KMS-11 (cell line): ENCODE results near the gene LGI2.

Experiments
- H2AFZ ChIP-seq: fragments of 200-600 bp; sonication (generic); 2 replicates; pipeline ENCODE4 v1.6.1; 2016; ENCODE audit warnings: antibody characterized with exemption, mixed run types, low read depth
- H3K27ac ChIP-seq: fragments of 200-600 bp; sonication (generic); 2 replicates; pipeline ENCODE4 v1.6.1; 2016; ENCODE audit warnings: mild to moderate bottlenecking, mixed run types
- H3K27me3 ChIP-seq: fragments of 200-600 bp; sonication (generic); 2 replicates; pipeline ENCODE4 v1.6.1; 2017; ENCODE audit warnings: mild to moderate bottlenecking, low read depth, mixed run types, moderate library complexity; ENCODE audit not compliant: insufficient read depth
- H3K36me3 ChIP-seq: fragments of 200-600 bp; sonication (generic); 2 replicates; pipeline ENCODE4 v1.6.1; 2017; ENCODE audit warnings: mild to moderate bottlenecking, mixed run types; ENCODE audit not compliant: insufficient read depth
- H3K4me1 ChIP-seq: fragments of 200-600 bp; sonication (generic); 2 replicates; pipeline ENCODE4 v1.6.1; 2016; ENCODE audit warnings: mild to moderate bottlenecking, low read depth, mixed run types; ENCODE audit not compliant: poor library complexity, severe bottlenecking
- H3K4me2 ChIP-seq: fragments of 200-600 bp; sonication (generic); 2 replicates; pipeline ENCODE4 v1.7.0; 2016; ENCODE audit warnings: mild to moderate bottlenecking, mixed run types
- H3K4me3 ChIP-seq: fragments of 200-600 bp; sonication (generic); IDR thresholded peaks from 2 replicates; pipeline ENCODE4 v1.6.1; 2017; ENCODE audit warnings: low read depth, low read length, mixed read lengths; ENCODE audit not compliant: insufficient read depth
- H3K79me2 ChIP-seq: fragments of 200-600 bp; sonication (generic); 2 replicates; pipeline ENCODE4 v1.6.1; 2016; ENCODE audit warnings: low read depth, mixed run types; ENCODE audit not compliant: insufficient read depth
- H3K9ac ChIP-seq: fragments of 200-600 bp; sonication (generic); 2 replicates; pipeline ENCODE4 v1.6.1; 2016; ENCODE audit warnings: mild to moderate bottlenecking, mixed run types
- H4K20me1 ChIP-seq: fragments of 200-600 bp; sonication (generic); 2 replicates; pipeline ENCODE4 v1.6.1; 2016; ENCODE audit warnings: mild to moderate bottlenecking, mixed run types; ENCODE audit not compliant: insufficient read depth
- TF ChIP-seq, protein P1 (sequence below): fragments of 200-600 bp; sonication (generic); conservative IDR thresholded peaks from 2 replicates; pipeline ENCODE4 v1.6.1; 2017; ENCODE audit warnings: low read depth, mild to moderate bottlenecking, antibody characterized with exemption, low read length, moderate library complexity, mixed read lengths

The LGI2 gene

DNA sequence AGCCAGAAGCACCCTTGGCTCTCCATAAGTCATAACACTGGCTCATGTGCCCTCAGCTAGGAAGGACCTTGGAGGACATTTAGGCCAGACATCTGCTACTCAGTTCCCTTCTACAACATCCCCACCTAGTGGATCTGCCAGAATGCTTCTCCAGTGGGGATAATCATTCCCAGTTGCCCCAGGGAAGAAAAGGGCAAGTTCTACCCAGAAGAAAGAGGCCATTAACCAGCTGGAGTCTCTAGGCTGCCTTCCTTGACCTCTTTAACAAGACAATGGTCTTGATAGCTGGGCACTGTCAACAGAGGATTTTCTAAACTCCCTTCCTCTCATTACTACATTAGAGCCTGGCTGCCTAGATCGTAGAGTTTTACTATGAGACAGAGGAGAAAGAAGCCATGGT, 42.0 kb downstream of the LGI2 start:
- Histone ChIP-seq H4K20me1 (no peaks in the 10 kb centered on the region), H3K4me2 (no peak overlapping the region), H3K9ac (no peak overlapping the region)

DNA sequence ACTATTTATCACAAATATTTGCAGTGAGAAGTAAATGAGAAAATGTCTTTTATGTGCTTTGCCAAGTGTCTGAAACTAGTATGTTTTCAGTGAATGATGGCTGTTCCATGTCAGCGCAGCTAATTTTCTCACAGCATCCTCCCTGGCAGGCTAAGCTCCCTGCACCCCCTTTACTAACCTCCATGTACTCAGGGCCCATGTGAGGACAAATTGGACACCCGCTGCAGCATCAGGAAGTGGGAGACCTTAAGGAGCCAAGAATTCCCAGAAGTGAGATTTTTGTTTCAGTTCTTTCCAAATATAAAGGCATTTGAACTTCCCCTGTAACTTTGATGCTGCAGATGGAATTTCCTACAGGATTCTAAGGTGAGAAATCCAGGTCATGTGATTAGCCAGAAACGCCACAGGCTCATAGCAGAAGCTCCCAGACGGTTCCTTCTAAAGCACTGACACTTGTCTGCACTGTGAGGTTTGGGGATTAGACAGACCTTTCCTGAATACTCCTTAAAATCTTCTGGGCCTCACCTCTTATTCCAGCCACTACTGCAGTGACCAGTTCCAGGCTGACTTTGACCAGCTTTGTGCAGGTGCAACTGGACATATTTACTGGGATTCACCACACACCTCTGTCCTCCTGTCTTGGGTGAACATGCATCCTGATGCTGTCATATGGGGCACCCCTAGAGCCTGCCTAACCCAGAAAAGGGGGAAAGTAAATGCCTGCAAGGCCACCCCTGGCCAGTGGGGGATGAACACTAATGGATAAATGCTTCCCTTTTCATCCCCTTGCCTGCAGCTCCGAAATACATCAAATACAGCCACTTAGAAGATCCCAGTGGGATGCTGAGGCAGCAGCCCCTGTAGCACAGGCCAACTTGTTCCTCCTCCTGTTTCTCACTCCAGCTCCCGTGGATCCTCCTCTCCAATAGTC, 45.9 kb downstream of the LGI2 start:
- TF ChIP-seq, protein P1, sequence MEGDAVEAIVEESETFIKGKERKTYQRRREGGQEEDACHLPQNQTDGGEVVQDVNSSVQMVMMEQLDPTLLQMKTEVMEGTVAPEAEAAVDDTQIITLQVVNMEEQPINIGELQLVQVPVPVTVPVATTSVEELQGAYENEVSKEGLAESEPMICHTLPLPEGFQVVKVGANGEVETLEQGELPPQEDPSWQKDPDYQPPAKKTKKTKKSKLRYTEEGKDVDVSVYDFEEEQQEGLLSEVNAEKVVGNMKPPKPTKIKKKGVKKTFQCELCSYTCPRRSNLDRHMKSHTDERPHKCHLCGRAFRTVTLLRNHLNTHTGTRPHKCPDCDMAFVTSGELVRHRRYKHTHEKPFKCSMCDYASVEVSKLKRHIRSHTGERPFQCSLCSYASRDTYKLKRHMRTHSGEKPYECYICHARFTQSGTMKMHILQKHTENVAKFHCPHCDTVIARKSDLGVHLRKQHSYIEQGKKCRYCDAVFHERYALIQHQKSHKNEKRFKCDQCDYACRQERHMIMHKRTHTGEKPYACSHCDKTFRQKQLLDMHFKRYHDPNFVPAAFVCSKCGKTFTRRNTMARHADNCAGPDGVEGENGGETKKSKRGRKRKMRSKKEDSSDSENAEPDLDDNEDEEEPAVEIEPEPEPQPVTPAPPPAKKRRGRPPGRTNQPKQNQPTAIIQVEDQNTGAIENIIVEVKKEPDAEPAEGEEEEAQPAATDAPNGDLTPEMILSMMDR: no peak
- no peak overlapping the region for H3K4me2 ChIP-seq
- no peaks in the 10 kb centered on the region for H3K27me3 ChIP-seq
- H3K4me1 ChIP-seq: no peaks in the 10 kb centered on the region
- no peaks in the 10 kb centered on the region for H3K36me3 ChIP-seq
- H3K4me3 ChIP-seq: no peak overlapping the region
- no peaks in the 10 kb centered on the region for H3K79me2 ChIP-seq
- no peak overlapping the region for H2AFZ ChIP-seq
- no peak overlapping the region for H3K9ac ChIP-seq
- no peak overlapping the region for H3K27ac ChIP-seq
- H4K20me1 ChIP-seq: no peaks in the 10 kb centered on the region

More for the DNA sequence above, 42.0 kb downstream of the LGI2 start:
- no peaks in the 10 kb centered on the region for H3K79me2 ChIP-seq
- H3K4me1 ChIP-seq: no peaks in the 10 kb centered on the region
- TF ChIP-seq, protein P1: no peak
- no peaks in the 10 kb centered on the region for H3K36me3 ChIP-seq
- H3K27ac ChIP-seq: no peak overlapping the region
- H3K27me3 ChIP-seq: no peaks in the 10 kb centered on the region
- H2AFZ ChIP-seq: no peak overlapping the region
- no peak overlapping the region for H3K4me3 ChIP-seq

DNA sequence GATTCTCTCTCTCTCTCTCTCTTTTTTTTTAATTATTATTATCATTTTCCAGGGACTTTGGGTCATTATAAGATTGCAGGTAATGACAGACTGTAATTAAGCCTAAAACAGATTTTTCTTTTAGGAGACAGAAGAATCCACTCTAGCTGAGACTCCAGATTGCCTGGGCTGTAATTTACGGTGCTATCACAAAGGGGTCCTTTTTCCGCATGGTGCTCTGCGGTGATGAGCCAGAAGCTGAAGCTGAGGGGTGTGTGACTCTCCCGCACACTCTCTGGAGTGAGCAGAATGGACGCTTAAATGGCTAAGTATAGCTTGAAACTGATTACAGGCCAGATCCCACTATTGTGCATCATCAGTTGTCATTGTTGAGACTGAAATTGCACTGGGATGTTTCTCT, 50.0 kb downstream of the LGI2 start:
- no peaks in the 10 kb centered on the region for H4K20me1 ChIP-seq
- no peaks in the 10 kb centered on the region for H3K27me3 ChIP-seq
- no peak overlapping the region for H3K9ac ChIP-seq
- no peaks in the 10 kb centered on the region for H3K79me2 ChIP-seq
- H3K27ac ChIP-seq: no peak overlapping the region
- H3K4me1 ChIP-seq: no peaks in the 10 kb centered on the region
- peak overlapping the region; percentile 69; the same call in 1 of the 2 replicates for H2AFZ ChIP-seq
- TF ChIP-seq, protein P1: no peak
- H3K4me2 ChIP-seq: no peak overlapping the region
- no peak overlapping the region for H3K4me3 ChIP-seq
- H3K36me3 ChIP-seq: no peaks in the 10 kb centered on the region

DNA sequence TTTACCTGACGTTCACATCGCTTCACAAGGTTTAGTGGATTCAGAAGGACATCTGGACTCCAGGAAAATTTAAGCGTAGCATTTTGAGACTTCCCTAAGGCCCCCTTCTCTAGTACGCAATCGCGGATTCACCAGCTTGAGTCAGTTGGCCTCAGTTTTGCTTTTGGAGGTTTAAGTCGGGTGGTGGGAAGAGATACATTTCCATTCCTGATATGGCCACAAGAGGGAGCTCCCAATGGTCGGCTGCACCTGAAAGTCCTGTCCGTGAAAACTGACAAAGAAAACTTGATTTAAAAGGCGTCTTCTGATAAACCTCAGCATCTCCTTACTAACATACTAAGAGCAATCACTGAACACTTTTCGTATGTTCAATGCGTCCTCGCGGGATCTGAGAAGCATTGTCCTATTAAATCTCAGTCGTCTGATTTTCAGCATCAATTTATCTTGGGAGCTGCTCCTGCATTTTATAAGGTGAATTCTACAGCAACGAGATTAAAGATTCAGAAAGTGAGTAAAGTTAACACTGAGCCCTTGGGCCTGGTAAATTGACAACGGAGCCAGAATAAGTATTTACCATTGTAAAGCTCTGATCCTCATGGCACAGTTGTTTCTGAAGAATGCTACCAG, 50.6 kb downstream of the LGI2 start:
- H3K27ac ChIP-seq: no peak overlapping the region
- H2AFZ ChIP-seq: peak overlapping the region; percentile 69
- no peaks in the 10 kb centered on the region for H4K20me1 ChIP-seq
- H3K79me2 ChIP-seq: no peaks in the 10 kb centered on the region
- H3K4me1 ChIP-seq: no peaks in the 10 kb centered on the region
- H3K4me2 ChIP-seq: peak overlapping the region; percentile 33; the same call in 1 of the 2 replicates
- no peak overlapping the region for H3K4me3 ChIP-seq
- no peaks in the 10 kb centered on the region for H3K36me3 ChIP-seq
- no peaks in the 10 kb centered on the region for H3K27me3 ChIP-seq
- TF ChIP-seq, protein P1: peak; percentile 74
- no peak overlapping the region for H3K9ac ChIP-seq
